Hypothalamus (tissue), 51 donors: ENCODE results near the gene NEK10.
"Not testable (repeated sequence)": the region's sequence is repeated elsewhere in the genome, so short reads cannot be mapped to it uniquely, and the experiment has no call there.

Experiments used
- DNase-seq, 51 donors: peaks; one replicate each; lab custom pipeline; 2025; lab: John Stamatoyannopoulos, UW

The NEK10 gene

GRCh38 chr3:27319847-27320526 is 49.2 kb downstream of the NEK10 start:
- DNase-seq = no peak

- DNase-seq = no peak
Measured at GRCh38 chr3:27319304-27319703, 49.9 kb downstream of the NEK10 start.

- no peak for DNase-seq
Measured at GRCh38 chr3:27317096-27317495, 52.1 kb downstream of the NEK10 start.

- no peak for DNase-seq
Measured at GRCh38 chr3:27315003-27315402, 54.2 kb downstream of the NEK10 start.

GRCh38 chr3:27312044-27312668 is 57.0 kb downstream of the NEK10 start:
- peak in 2 of 51 donors; percentile 4 to 49 for DNase-seq

GRCh38 chr3:27311400-27311799 is 57.8 kb downstream of the NEK10 start:
- peak in 1 of 51 donors; percentile 15 for DNase-seq

- no peak for DNase-seq
Measured at GRCh38 chr3:27310688-27311087, 58.5 kb downstream of the NEK10 start.

- DNase-seq = no peak
Measured at GRCh38 chr3:27307566-27307965, 61.6 kb downstream of the NEK10 start.

- no peak for DNase-seq
Measured at GRCh38 chr3:27302891-27303290, 66.3 kb downstream of the NEK10 start.

GRCh38 chr3:27298981-27299380 is 70.2 kb downstream of the NEK10 start:
- DNase-seq = not testable (repeated sequence)

GRCh38 chr3:27293939-27294338 is 75.2 kb downstream of the NEK10 start:
- no peak for DNase-seq

GRCh38 chr3:27290760-27291159 is 78.4 kb downstream of the NEK10 start:
- no peak for DNase-seq

GRCh38 chr3:27289769-27290413 is 79.3 kb downstream of the NEK10 start:
- DNase-seq = no peak

GRCh38 chr3:27287052-27287451 is 82.1 kb downstream of the NEK10 start:
- DNase-seq = no peak

- not testable (repeated sequence) for DNase-seq
Measured at GRCh38 chr3:27286467-27286866, 82.7 kb downstream of the NEK10 start.

- no peak for DNase-seq
Measured at GRCh38 chr3:27285668-27286067, 83.5 kb downstream of the NEK10 start.

GRCh38 chr3:27281671-27282150 is 87.5 kb downstream of the NEK10 start:
- DNase-seq = no peak

GRCh38 chr3:27279123-27279522 is 90.1 kb downstream of the NEK10 start:
- DNase-seq = peak in 15 of 51 donors; percentile 1 to 31 (median 5)

GRCh38 chr3:27278383-27279055 is 90.7 kb downstream of the NEK10 start:
- DNase-seq = no peak

- DNase-seq = no peak
Measured at GRCh38 chr3:27275441-27275990, 93.7 kb downstream of the NEK10 start.

GRCh38 chr3:27271890-27272289 is 97.3 kb downstream of the NEK10 start:
- DNase-seq = no peak
